Stomach (tissue), 4 donors: ENCODE measurements around the gene CCT3.

Experiments used
- CTCF ChIP-seq, 7 experiments: fragments of 450-650 bp in 4 of 7; fragments of 200-600 bp in 3 of 7; sonication (generic) in 3 of 7; IDR thresholded peaks; one replicate each; pipeline ENCODE4 v1.5.1; 2016 to 2019; ENCODE audit warnings: antibody characterized with exemption in 7 of 7, control low read depth in 2 of 7, mild to moderate bottlenecking in 1 of 7
- EP300 ChIP-seq: sonication (generic); formaldehyde crosslinking; IDR thresholded peaks from one replicate; pipeline ENCODE4 v1.6.1; 2017; ENCODE audit warnings: antibody characterized with exemption
- POLR2A ChIP-seq, 4 donors: fragments of 450-650 bp; IDR thresholded peaks; one replicate each; pipeline ENCODE4 v1.6.1; 2016; ENCODE audit warnings: antibody characterized with exemption in 4 of 4, control low read depth in 2 of 4, mild to moderate bottlenecking in 1 of 4, moderate library complexity in 1 of 4
- POLR2AphosphoS5 ChIP-seq, 3 donors: sonication (generic); formaldehyde crosslinking; IDR thresholded peaks; one replicate each; pipeline ENCODE4 v1.6.1; 2016; ENCODE audit warnings: antibody characterized with exemption in 3 of 3

- no peak for TF ChIP-seq CTCF (IDR thresholded peaks at IDR 0.05)
- TF ChIP-seq POLR2AphosphoS5 (IDR thresholded peaks at IDR 0.05), result no peak
- no peak for TF ChIP-seq POLR2A (IDR thresholded peaks at IDR 0.05)
- no peak for TF ChIP-seq EP300
Measured at GRCh38 chr1:156357977-156358376, 19.9 kb upstream of the CCT3 start.
